DND-41 (cell line): ENCODE results near the gene C11orf21.

Source experiments
- ATAC-seq: fragments of 200-7000 bp; cut with Tn5 transposase; 3 replicates; pipeline ENCODE4 v1.9.1; 2021; ENCODE audit warnings: low read depth; ENCODE audit not compliant: insufficient read depth
- DNase-seq: peaks from one replicate; pipeline ENCODE4 v3.0.0-alpha.2; 2020
- H2AFZ ChIP-seq: 2 replicates; pipeline ENCODE4 v1.6.0; 2012; ENCODE audit warnings: low read depth, low read length
- H3K27ac ChIP-seq: 2 replicates; pipeline ENCODE4 v1.5.1; 2012; ENCODE audit warnings: low read length, inconsistent platforms
- H3K27me3 ChIP-seq: fragments of 200-600 bp; sonication (generic); 2 replicates; pipeline ENCODE4 v1.6.0; 2012; ENCODE audit warnings: low read length, mild to moderate bottlenecking, inconsistent platforms; ENCODE audit not compliant: insufficient read depth, poor library complexity
- H3K36me3 ChIP-seq: 2 replicates; pipeline ENCODE4 v1.5.1; 2012; ENCODE audit warnings: low read length, inconsistent platforms; ENCODE audit not compliant: insufficient read depth
- H3K4me1 ChIP-seq: 2 replicates; pipeline ENCODE4 v1.5.1; 2012; ENCODE audit warnings: mild to moderate bottlenecking, low read length; ENCODE audit not compliant: insufficient read depth
- H3K4me2 ChIP-seq: 2 replicates; pipeline ENCODE4 v1.6.0; 2012; ENCODE audit warnings: mild to moderate bottlenecking, moderate library complexity, low read length, inconsistent platforms; ENCODE audit not compliant: insufficient read depth
- H3K4me3 ChIP-seq, 2 experiments: fragments of 200-600 bp in 1 of 2; shearing (Covaris generic) in 1 of 2; 2 replicates each; pipeline ENCODE4 v1.5.1; 2012 to 2016; ENCODE audit warnings: inconsistent platforms in 2 of 2, low read length in 2 of 2, mild to moderate bottlenecking in 2 of 2, low read depth in 1 of 2, moderate library complexity in 1 of 2
- H3K79me2 ChIP-seq: 2 replicates; pipeline ENCODE4 v1.6.0; 2012; ENCODE audit warnings: low read length, inconsistent platforms; ENCODE audit not compliant: insufficient read depth
- H3K9ac ChIP-seq: 2 replicates; pipeline ENCODE4 v1.6.0; 2012; ENCODE audit warnings: low read depth, mild to moderate bottlenecking, inconsistent platforms, low read length, moderate library complexity
- H3K9me3 ChIP-seq: 2 replicates; pipeline ENCODE4 v1.5.1; 2012; ENCODE audit warnings: low read length, moderate library complexity, mild to moderate bottlenecking, inconsistent platforms; ENCODE audit not compliant: insufficient read depth, severe bottlenecking
- H4K20me1 ChIP-seq: 2 replicates; pipeline ENCODE4 v1.6.0; 2012; ENCODE audit warnings: low read length; ENCODE audit not compliant: insufficient read depth
- CTCF ChIP-seq: IDR thresholded peaks from 2 replicates; pipeline ENCODE4 v1.5.1; 2012; ENCODE audit warnings: borderline replicate concordance, low read length, moderate library complexity, mild to moderate bottlenecking; ENCODE audit not compliant: poor library complexity, severe bottlenecking; ENCODE audit errors: extremely low read depth
- EZH2 ChIP-seq: IDR thresholded peaks from 3 replicates; pipeline ENCODE4 v1.6.1; 2012; ENCODE audit warnings: borderline replicate concordance, low read depth, mild to moderate bottlenecking, moderate library complexity, low read length, inconsistent platforms; ENCODE audit not compliant: severe bottlenecking

Gene C11orf21

GRCh38 chr11:2346586-2347307 is 45.0 kb upstream of the C11orf21 start:
- Histone ChIP-seq H3K9me3 (peaks cover 4% of the 10 kb centered on the region), H3K4me2 (no peak overlapping the region), H3K9ac (no peak overlapping the region), H2AFZ (no peak overlapping the region), H3K79me2 (no peaks in the 10 kb centered on the region), H3K4me1 (no peaks in the 10 kb centered on the region), H3K36me3 (no peaks in the 10 kb centered on the region), H3K27me3 (peaks cover 1% of the 10 kb centered on the region), H3K4me3 (no peak overlapping the region), H4K20me1 (no peaks in the 10 kb centered on the region), H3K27ac (no peak overlapping the region)
- no peak for DNase-seq
- no peak for TF ChIP-seq EZH2
- no peak for TF ChIP-seq CTCF
- no peak for ATAC-seq

- Histone ChIP-seq H3K9me3 (peaks cover 4% of the 10 kb centered on the region), H3K4me3 (no peak overlapping the region), H3K9ac (no peak overlapping the region), H3K27ac (no peak overlapping the region), H3K36me3 (no peaks in the 10 kb centered on the region), H3K4me1 (no peaks in the 10 kb centered on the region), H3K79me2 (no peaks in the 10 kb centered on the region), H4K20me1 (no peaks in the 10 kb centered on the region), H3K27me3 (no peaks in the 10 kb centered on the region), H3K4me2 (no peak overlapping the region), H2AFZ (no peak overlapping the region)
- TF ChIP-seq EZH2 (no peak), CTCF (no peak)
- DNase-seq: no peak
- no peak for ATAC-seq
These were observed 44.3 kb upstream of the C11orf21 start for GRCh38 chr11:2346014-2346413.

GRCh38 chr11:2345050-2345449 is 43.3 kb upstream of the C11orf21 start:
- no peaks in the 10 kb centered on the region for H3K36me3 ChIP-seq
- peaks cover 4% of the 10 kb centered on the region for H3K9me3 ChIP-seq
- no peaks in the 10 kb centered on the region for H3K27me3 ChIP-seq
- H3K27ac ChIP-seq: no peak overlapping the region
- DNase-seq (no peak), ATAC-seq (no peak)
- H3K9ac ChIP-seq: no peak overlapping the region
- no peak for TF ChIP-seq CTCF
- TF ChIP-seq EZH2: no peak
- H2AFZ ChIP-seq: no peak overlapping the region
- no peaks in the 10 kb centered on the region for H3K79me2 ChIP-seq
- no peaks in the 10 kb centered on the region for H4K20me1 ChIP-seq
- H3K4me1 ChIP-seq: no peaks in the 10 kb centered on the region
- H3K4me2 ChIP-seq: no peak overlapping the region
- no peak overlapping the region for H3K4me3 ChIP-seq

GRCh38 chr11:2343502-2343901 is 41.8 kb upstream of the C11orf21 start:
- Histone ChIP-seq H2AFZ (no peak overlapping the region), H3K4me2 (no peak overlapping the region), H3K4me3 (no peak overlapping the region), H3K27me3 (no peaks in the 10 kb centered on the region), H3K9ac (no peak overlapping the region), H3K27ac (no peak overlapping the region), H3K9me3 (no peaks in the 10 kb centered on the region), H3K79me2 (no peaks in the 10 kb centered on the region), H4K20me1 (no peaks in the 10 kb centered on the region), H3K4me1 (no peaks in the 10 kb centered on the region), H3K36me3 (no peaks in the 10 kb centered on the region)
- ATAC-seq (no peak), DNase-seq (no peak)
- no peak for TF ChIP-seq EZH2
- no peak for TF ChIP-seq CTCF
